ENCODE measurements around the gene ITGB5. TPM values are rescaled to one million over a fixed set of nuclear protein-coding genes. Genes with fewer than 3 reads are reported as not detected.

Gene ITGB5
- total RNA-seq, 1 experiment from 2014 or later, result 339 TPM

GRCh38 chr3:124924741-124925140, 37.6 kb upstream of the ITGB5 start:
- DNase-seq (ENCODE audit: low spot score) (no peak), ATAC-seq (no peak)
- Mint-ChIP-seq H3K4me3 (no peak overlapping the region), H3K27ac (no peak overlapping the region), H3K4me1 (no peaks in the 10 kb centered on the region), H3K27me3 (ENCODE audit: low read depth) (no peaks in the 10 kb centered on the region), H3K36me3 (no peaks in the 10 kb centered on the region), H3K9me3 (no peaks in the 10 kb centered on the region)
- ChIA-PET CTCF (interaction anchor here (1.6 kb wide), 1 partner anchor 164 kb away, joined by 4 read pairs; no protein-coding TSS in a partner anchor), POLR2A (no interaction called here)
- TF ChIP-seq NFE2L1 (CRISPR knock-in tag; IDR thresholded peaks at IDR 0.05) (no peak), SP1 (CRISPR knock-in tag; conservative IDR thresholded peaks at IDR 0.05) (no peak), MAX (CRISPR knock-in tag; IDR thresholded peaks at IDR 0.05) (no peak), PREB (CRISPR knock-in tag; IDR thresholded peaks at IDR 0.05; ENCODE audit: borderline replicate concordance) (no peak), ZBTB43 (CRISPR knock-in tag; IDR thresholded peaks at IDR 0.05) (no peak), ZBTB21 (CRISPR knock-in tag; IDR thresholded peaks at IDR 0.05; ENCODE audit: borderline replicate concordance) (no peak), E2F1 (CRISPR knock-in tag; IDR thresholded peaks at IDR 0.05) (no peak), ZNF281 (CRISPR knock-in tag; IDR thresholded peaks at IDR 0.05) (no peak), ERG (CRISPR knock-in tag; IDR thresholded peaks at IDR 0.05) (no peak), ZNF219 (CRISPR knock-in tag; IDR thresholded peaks at IDR 0.05; ENCODE audit: borderline replicate concordance) (no peak), FOXJ3 (CRISPR knock-in tag; IDR thresholded peaks at IDR 0.05; ENCODE audit: borderline replicate concordance) (no peak), ZNF396 (CRISPR knock-in tag; IDR thresholded peaks at IDR 0.05; ENCODE audit: borderline replicate concordance) (no peak), JUN (CRISPR knock-in tag; IDR thresholded peaks at IDR 0.05) (no peak)

GRCh38 chr3:124923833-124924232, 36.7 kb upstream of the ITGB5 start:
- Mint-ChIP-seq H3K27ac (no peak overlapping the region), H3K27me3 (ENCODE audit: low read depth) (no peaks in the 10 kb centered on the region), H3K4me1 (no peaks in the 10 kb centered on the region), H3K36me3 (no peaks in the 10 kb centered on the region), H3K9me3 (no peaks in the 10 kb centered on the region), H3K4me3 (no peak overlapping the region)
- ChIA-PET CTCF (interaction anchor here (1.6 kb wide), 1 partner anchor 163 kb away, joined by 4 read pairs; no protein-coding TSS in a partner anchor), POLR2A (interaction anchor here (0.6 kb wide), 1 partner anchor 243 kb away, joined by 4 read pairs; no protein-coding TSS in a partner anchor)
- ATAC-seq (no peak), DNase-seq (ENCODE audit: low spot score) (no peak)
- no peak for TF ChIP-seq ELF4 (CRISPR knock-in tag; IDR thresholded peaks at IDR 0.05; ENCODE audit: low read depth)
- TF ChIP-seq ZNF671 (CRISPR knock-in tag; IDR thresholded peaks at IDR 0.05), result no peak
- TF ChIP-seq KAT7 (CRISPR knock-in tag; IDR thresholded peaks at IDR 0.05; ENCODE audit: borderline replicate concordance), result no peak
- no peak for TF ChIP-seq TEAD4 (CRISPR knock-in tag; IDR thresholded peaks at IDR 0.05)
- no peak for TF ChIP-seq HMGXB4 (CRISPR knock-in tag; IDR thresholded peaks at IDR 0.05)
- no peak for TF ChIP-seq ZNF396 (CRISPR knock-in tag; IDR thresholded peaks at IDR 0.05; ENCODE audit: borderline replicate concordance)
- TF ChIP-seq ATF3 (CRISPR knock-in tag; conservative IDR thresholded peaks at IDR 0.05), result no peak
- no peak for TF ChIP-seq FOXP4 (CRISPR knock-in tag; IDR thresholded peaks at IDR 0.05)
- TF ChIP-seq FOXP1 (CRISPR knock-in tag; IDR thresholded peaks at IDR 0.05; ENCODE audit: borderline replicate concordance), result no peak
- TF ChIP-seq ZNF219 (CRISPR knock-in tag; IDR thresholded peaks at IDR 0.05; ENCODE audit: borderline replicate concordance), result no peak
- no peak for TF ChIP-seq E2F5 (CRISPR knock-in tag; IDR thresholded peaks at IDR 0.05)
- TF ChIP-seq JUN (CRISPR knock-in tag; IDR thresholded peaks at IDR 0.05), result no peak

Data from WTC11 (cell line).